HFFc6 (cell line): ENCODE measurements around the gene MIF. TPM values are rescaled to one million over a fixed set of nuclear protein-coding genes. Genes with fewer than 3 reads are reported as not detected.

ENCODE experiments used
- DNase-seq: peaks from one replicate; pipeline ENCODE4 v3.0.0-alpha.2; 2018
- H3K27ac Mint-ChIP-seq: 2 replicates; pipeline ENCODE4 v1.8.0; 2020; ENCODE audit warnings: mild to moderate bottlenecking, mixed read lengths
- H3K27me3 Mint-ChIP-seq: 2 replicates; pipeline ENCODE4 v1.8.0; 2021; ENCODE audit warnings: mild to moderate bottlenecking, moderate library complexity, mixed read lengths; ENCODE audit not compliant: insufficient read depth
- H3K36me3 Mint-ChIP-seq: 2 replicates; pipeline ENCODE4 v1.8.0; 2021; ENCODE audit warnings: low read depth, mixed read lengths
- H3K4me1 Mint-ChIP-seq: 2 replicates; pipeline ENCODE4 v1.8.0; 2020; ENCODE audit warnings: low read depth, mixed read lengths
- H3K4me3 Mint-ChIP-seq: 2 replicates; pipeline ENCODE4 v1.8.0; 2020; ENCODE audit warnings: mild to moderate bottlenecking, moderate library complexity, mixed read lengths
- H3K9me3 Mint-ChIP-seq: 2 replicates; pipeline ENCODE4 v1.8.0; 2020; ENCODE audit warnings: mild to moderate bottlenecking, mixed read lengths
- CTCF ChIP-seq: fragments of 200-600 bp; sonication (generic); IDR thresholded peaks from 2 replicates; pipeline ENCODE4 v1.5.0; 2021; ENCODE audit warnings: antibody characterized with exemption, mild to moderate bottlenecking
- total RNA-seq, 6 experiments: library from RNA; stranded (reverse); fragmentation: NEBNext Ultra II Directional; extraction: Animal tissue kit (Norgen Biotek cat#: 25700); gene quantifications; 2 replicates in 1 of 6; 3 replicates in 5 of 6; pipeline ENCODE4 v1.2.3, GENCODE V29; 2021

The MIF gene
- total RNA-seq, 6 experiments from 2014 or later = 625 to 741 (median 699) TPM

GRCh38 chr22:23892130-23892529 lies 2.1 kb upstream of the MIF start:
- Mint-ChIP-seq H3K27me3 (peaks cover 5% of the 10 kb centered on the region), H3K27ac (no peak overlapping the region), H3K36me3 (peaks cover 12% of the 10 kb centered on the region), H3K4me1 (peaks cover 35% of the 10 kb centered on the region), H3K9me3 (no peaks in the 10 kb centered on the region), H3K4me3 (no peak overlapping the region)
- TF ChIP-seq CTCF = no peak
- DNase-seq = no peak

GRCh38 chr22:23892706-23893105 lies 1.5 kb upstream of the MIF start:
- Mint-ChIP-seq H3K36me3 (peaks cover 15% of the 10 kb centered on the region), H3K4me1 (peaks cover 34% of the 10 kb centered on the region), H3K27ac (no peak overlapping the region), H3K4me3 (no peak overlapping the region; the same call in 1 of the 2 replicates), H3K27me3 (peaks cover 5% of the 10 kb centered on the region), H3K9me3 (no peaks in the 10 kb centered on the region)
- DNase-seq = no peak
- no peak for TF ChIP-seq CTCF

- H3K9me3 Mint-ChIP-seq = no peaks in the 10 kb centered on the region
- no peak for DNase-seq
- peaks cover 5% of the 10 kb centered on the region for H3K27me3 Mint-ChIP-seq
- peak overlapping the region; percentile 92 for H3K4me3 Mint-ChIP-seq
- peaks cover 15% of the 10 kb centered on the region for H3K36me3 Mint-ChIP-seq
- no peak for TF ChIP-seq CTCF
- H3K27ac Mint-ChIP-seq = peak overlapping the region; percentile 93
- H3K4me1 Mint-ChIP-seq = peaks cover 28% of the 10 kb centered on the region
Observed at GRCh38 chr22:23893121-23893944, 850 bp upstream of the MIF start.

- H3K36me3 Mint-ChIP-seq = peaks cover 27% of the 10 kb centered on the region
- peak; percentile 60 for DNase-seq
- H3K4me1 Mint-ChIP-seq = peaks cover 16% of the 10 kb centered on the region
- peak overlapping the region; percentile 92 for H3K4me3 Mint-ChIP-seq
- H3K9me3 Mint-ChIP-seq = no peaks in the 10 kb centered on the region
- H3K27ac Mint-ChIP-seq = peak overlapping the region; percentile 93
- H3K27me3 Mint-ChIP-seq = peaks cover 5% of the 10 kb centered on the region
- TF ChIP-seq CTCF = peak; percentile 63
Observed at GRCh38 chr22:23894710-23895598, 771 bp downstream of the MIF start.

GRCh38 chr22:23895599-23896144 lies 1.5 kb downstream of the MIF start:
- Mint-ChIP-seq H3K4me1 (peaks cover 16% of the 10 kb centered on the region), H3K9me3 (peaks cover 3% of the 10 kb centered on the region; the same call in 1 of the 2 replicates), H3K4me3 (peak overlapping the region; percentile 92), H3K27me3 (peaks cover 4% of the 10 kb centered on the region), H3K27ac (peak overlapping the region; percentile 93), H3K36me3 (peaks cover 27% of the 10 kb centered on the region)
- DNase-seq = no peak
- TF ChIP-seq CTCF = no peak; the same call in 1 of the 2 replicates
